Neural crest cell (in vitro differentiated cells): Measurements from ENCODE around the gene CD47. TPM values are rescaled to one million over a fixed set of nuclear protein-coding genes. Genes with fewer than 3 reads are reported as not detected.

ENCODE experiments used
- DNase-seq: peaks from one replicate; pipeline ENCODE4 v3.0.0; 2021; ENCODE audit warnings: low read depth, mixed read lengths, low spot score
- H3K27ac Mint-ChIP-seq: one replicate; pipeline ENCODE4 v1.8.0; 2021; ENCODE audit warnings: mild to moderate bottlenecking, mixed read lengths; ENCODE audit not compliant: unreplicated experiment
- H3K27me3 Mint-ChIP-seq: 2 replicates; pipeline ENCODE4 v1.8.0; 2021; ENCODE audit warnings: low read depth, mild to moderate bottlenecking, mixed read lengths
- H3K36me3 Mint-ChIP-seq: 2 replicates; pipeline ENCODE4 v1.8.0; 2021; ENCODE audit warnings: low read depth, mild to moderate bottlenecking, mixed read lengths
- H3K4me1 Mint-ChIP-seq: 2 replicates; pipeline ENCODE4 v1.8.0; 2021; ENCODE audit warnings: mixed read lengths
- H3K4me3 Mint-ChIP-seq: one replicate; pipeline ENCODE4 v1.8.0; 2021; ENCODE audit warnings: mild to moderate bottlenecking, mixed read lengths
- H3K9me3 Mint-ChIP-seq: 2 replicates; pipeline ENCODE4 v1.8.0; 2021; ENCODE audit warnings: mixed read lengths
- CTCF ChIP-seq: fragments of 200-600 bp; sonication (generic); conservative IDR thresholded peaks from 2 replicates; pipeline ENCODE4 v1.5.0; 2021; ENCODE audit warnings: antibody characterized with exemption, mild to moderate bottlenecking
- total RNA-seq: library from RNA; stranded (reverse); gene quantifications from 2 replicates; pipeline ENCODE4 v1.2.1, GENCODE V29; 2021

The CD47 gene
- total RNA-seq, 1 donor from 2014 or later: 48.3 TPM

GRCh38 chr3:108093616-108094015 lies 2.8 kb upstream of the CD47 start:
- peaks cover 16% of the 10 kb centered on the region for H3K27me3 Mint-ChIP-seq
- no peak for DNase-seq
- no peak overlapping the region for H3K27ac Mint-ChIP-seq
- peak overlapping the region; percentile 92 for H3K4me3 Mint-ChIP-seq
- H3K9me3 Mint-ChIP-seq: peaks cover 2% of the 10 kb centered on the region
- H3K36me3 Mint-ChIP-seq: no peaks in the 10 kb centered on the region
- H3K4me1 Mint-ChIP-seq: peaks cover 20% of the 10 kb centered on the region
- TF ChIP-seq CTCF: no peak

GRCh38 chr3:108093021-108093420 lies 2.2 kb upstream of the CD47 start:
- H3K9me3 Mint-ChIP-seq: peaks cover 2% of the 10 kb centered on the region
- no peaks in the 10 kb centered on the region for H3K36me3 Mint-ChIP-seq
- peaks cover 20% of the 10 kb centered on the region for H3K4me1 Mint-ChIP-seq
- no peak for TF ChIP-seq CTCF
- H3K27me3 Mint-ChIP-seq: peaks cover 16% of the 10 kb centered on the region
- no peak overlapping the region for H3K27ac Mint-ChIP-seq
- peak overlapping the region; percentile 92 for H3K4me3 Mint-ChIP-seq
- no peak for DNase-seq

- peak overlapping the region; percentile 92 for H3K4me3 Mint-ChIP-seq
- no peak overlapping the region for H3K27ac Mint-ChIP-seq
- no peak for TF ChIP-seq CTCF
- H3K27me3 Mint-ChIP-seq: peaks cover 16% of the 10 kb centered on the region
- H3K36me3 Mint-ChIP-seq: no peaks in the 10 kb centered on the region
- H3K9me3 Mint-ChIP-seq: peaks cover 2% of the 10 kb centered on the region
- no peak for DNase-seq
- H3K4me1 Mint-ChIP-seq: peaks cover 20% of the 10 kb centered on the region
Observed at GRCh38 chr3:108092501-108092900, 1.7 kb upstream of the CD47 start.

- TF ChIP-seq CTCF: no peak
- DNase-seq: no peak
- peak overlapping the region; percentile 15 for H3K27ac Mint-ChIP-seq
- H3K36me3 Mint-ChIP-seq: no peaks in the 10 kb centered on the region
- peaks cover 16% of the 10 kb centered on the region for H3K27me3 Mint-ChIP-seq
- H3K9me3 Mint-ChIP-seq: peaks cover 2% of the 10 kb centered on the region
- H3K4me1 Mint-ChIP-seq: peaks cover 20% of the 10 kb centered on the region
- peak overlapping the region; percentile 92 for H3K4me3 Mint-ChIP-seq
Observed at GRCh38 chr3:108091498-108092250, 843 bp upstream of the CD47 start.

- peaks cover 20% of the 10 kb centered on the region for H3K4me1 Mint-ChIP-seq
- TF ChIP-seq CTCF: no peak
- peaks cover 16% of the 10 kb centered on the region for H3K27me3 Mint-ChIP-seq
- H3K36me3 Mint-ChIP-seq: no peaks in the 10 kb centered on the region
- H3K27ac Mint-ChIP-seq: peak overlapping the region; percentile 65
- peak overlapping the region; percentile 94 for H3K4me3 Mint-ChIP-seq
- DNase-seq: peak; percentile 19
- peaks cover 2% of the 10 kb centered on the region for H3K9me3 Mint-ChIP-seq
Observed at GRCh38 chr3:108090049-108090700, 656 bp downstream of the CD47 start.
